CD4-positive, CD25-positive, alpha-beta regulatory T cell (primary cell): ENCODE results near the gene PLA2R1. TPM values are rescaled to one million over a fixed set of nuclear protein-coding genes. Genes with fewer than 3 reads are reported as not detected.

Experiments used
- ATAC-seq, 2 donors: fragments of 150-1000 bp; cut with Tn5 transposase; one replicate each; pipeline ENCODE4 v1.10.0; 2021; ENCODE audit warnings: low read depth in 2 of 2, moderate number of reproducible peaks in 2 of 2, moderate library complexity in 1 of 2
- DNase-seq, 3 donors: peaks; one replicate each; pipeline versions ENCODE4 v3.0.0 to v3.0.0-alpha.2; 2012 to 2022; ENCODE audit warnings: mixed read lengths in 1 of 3
- H3K27ac ChIP-seq: one replicate; pipeline ENCODE4 v1.7.0; 2013; ENCODE audit warnings: mild to moderate bottlenecking, low read length; ENCODE audit not compliant: insufficient read depth, poor library complexity, severe bottlenecking
- H3K27me3 ChIP-seq: one replicate; pipeline ENCODE4 v1.7.0; 2013; ENCODE audit warnings: low read length; ENCODE audit not compliant: control insufficient read depth, insufficient read depth
- H3K36me3 ChIP-seq: one replicate; pipeline ENCODE4 v1.7.0; 2013; ENCODE audit warnings: mild to moderate bottlenecking, low read length, moderate library complexity; ENCODE audit not compliant: control insufficient read depth, insufficient read depth
- H3K4me1 ChIP-seq: 2 replicates; pipeline ENCODE4 v1.7.0; 2013; ENCODE audit warnings: mild to moderate bottlenecking, low read length; ENCODE audit not compliant: insufficient read depth, control insufficient read depth, poor library complexity, severe bottlenecking
- H3K4me3 ChIP-seq: one replicate; pipeline ENCODE4 v1.7.0; 2013; ENCODE audit warnings: low read depth, mild to moderate bottlenecking, low read length, moderate library complexity
- H3K9me3 ChIP-seq, 2 experiments: 1 replicate in 1 of 2; 2 replicates in 1 of 2; pipeline ENCODE4 v1.7.0; 2013; ENCODE audit warnings: low read length in 2 of 2, mild to moderate bottlenecking in 1 of 2, moderate library complexity in 1 of 2; ENCODE audit not compliant: control insufficient read depth in 2 of 2
- H3K27ac Mint-ChIP-seq, 3 donors: one replicate each; pipeline ENCODE4 v1.8.0; 2020 to 2022; ENCODE audit warnings: mild to moderate bottlenecking in 3 of 3, mixed read lengths in 3 of 3, moderate library complexity in 2 of 3
- H3K27me3 Mint-ChIP-seq: one replicate; pipeline ENCODE4 v1.8.0; 2022; ENCODE audit warnings: mild to moderate bottlenecking, mixed read lengths
- H3K36me3 Mint-ChIP-seq: one replicate; pipeline ENCODE4 v1.8.0; 2020; ENCODE audit warnings: mixed read lengths
- H3K4me1 Mint-ChIP-seq, 4 donors: one replicate each; pipeline ENCODE4 v1.8.0; 2020 to 2022; ENCODE audit warnings: mixed read lengths in 4 of 4, mild to moderate bottlenecking in 1 of 4
- H3K4me3 Mint-ChIP-seq, 4 donors: one replicate each; pipeline ENCODE4 v1.8.0; 2020 to 2022; ENCODE audit warnings: mild to moderate bottlenecking in 4 of 4, mixed read lengths in 4 of 4, moderate library complexity in 3 of 4
- H3K9me3 Mint-ChIP-seq, 7 donors: one replicate each; pipeline ENCODE4 v1.8.0; 2020 to 2022; ENCODE audit warnings: mixed read lengths in 7 of 7, mild to moderate bottlenecking in 3 of 7, moderate library complexity in 2 of 7
- polyA plus RNA-seq, 4 donors: library from polyadenylated mRNA; unstranded; fragments of 300-500 nt; fragmentation: Illumina TruSeq; gene quantifications; one replicate each; pipeline ENCODE4 v1.2.3, GENCODE V29; 2021
- total RNA-seq: library from RNA; stranded (reverse); gene quantifications from one replicate; pipeline ENCODE4 v1.2.3, GENCODE V29; 2022

PLA2R1 gene
- total and polyA plus RNA-seq, 5 donors from 2014 or later: not detected

DNA sequence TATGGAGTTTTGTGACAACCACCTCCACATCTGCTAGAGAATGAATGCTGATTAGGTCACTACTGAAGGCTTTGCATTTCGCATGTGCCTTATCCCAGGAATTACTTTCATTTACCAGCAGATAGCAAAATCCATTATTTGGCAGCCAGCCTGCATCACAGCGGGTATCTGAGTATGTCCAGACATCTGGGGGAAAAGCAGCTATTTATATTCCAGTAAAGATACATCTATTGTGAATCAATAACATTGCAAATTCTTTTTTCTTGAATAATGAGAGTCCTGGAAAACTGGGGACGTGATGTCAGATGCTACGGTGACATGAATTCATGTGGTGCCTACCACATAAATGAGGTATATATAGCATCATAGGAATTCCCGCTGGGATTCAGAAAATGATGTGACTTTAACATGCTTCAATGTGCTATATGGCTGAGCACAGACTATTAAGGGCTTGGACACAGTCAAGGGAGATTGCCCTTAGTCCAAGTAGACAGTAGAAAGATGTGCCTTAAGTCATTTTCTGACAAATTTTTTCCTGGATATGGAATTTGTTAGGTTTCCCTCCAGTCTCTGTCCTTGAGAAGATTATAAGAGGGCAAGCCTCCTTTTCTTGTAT lies 180.2 kb downstream of the PLA2R1 start:
- no peak overlapping the region for H3K4me3 Mint-ChIP-seq
- DNase-seq (no peak), ATAC-seq (no peak)
- peaks cover 0 to 2% (median 0%) of the 10 kb centered on the region in 7 donors for H3K9me3 Mint-ChIP-seq
- Histone ChIP-seq H3K36me3 (peaks cover 75% of the 10 kb centered on the region), H3K9me3 (no peaks in the 10 kb centered on the region), H3K27me3 (no peaks in the 10 kb centered on the region), H3K4me3 (no peak overlapping the region), H3K4me1 (no peaks in the 10 kb centered on the region), H3K27ac (no peak overlapping the region)
- peaks cover 61% of the 10 kb centered on the region for H3K36me3 Mint-ChIP-seq
- peaks cover 10 to 30% (median 12%) of the 10 kb centered on the region in 4 donors for H3K4me1 Mint-ChIP-seq
- H3K27me3 Mint-ChIP-seq: no peaks in the 10 kb centered on the region
- H3K27ac Mint-ChIP-seq: no peak overlapping the region

Other genes with a start within 250 kb of the PLA2R1 start
- gene LY75, start 157.9 kb downstream of the PLA2R1 start, total RNA-seq: 44.8 TPM
- 10 to 100 TPM; 24.8 to 43.4 (median 41.0) TPM for gene LY75, start 157.9 kb downstream of the PLA2R1 start, polyA plus RNA-seq
- not detected for gene ITGB6, start 137.7 kb upstream of the PLA2R1 start, total RNA-seq
- not detected for gene ITGB6, start 137.7 kb upstream of the PLA2R1 start, polyA plus RNA-seq